Neural cell (in vitro differentiated cells): ENCODE data around the gene MFSD1. TPM values are rescaled to one million over a fixed set of nuclear protein-coding genes. Genes with fewer than 3 reads are reported as not detected.

Source experiments
- H2AFZ ChIP-seq: fragments of 200-600, 300-800 bp; sonication (generic), shearing (Covaris generic); 2 replicates; pipeline ENCODE4 v1.6.0; 2014; ENCODE audit warnings: low read depth, mild to moderate bottlenecking, antibody characterized with exemption, low read length, moderate library complexity
- H3F3A ChIP-seq: fragments of 200-600 bp; shearing (Covaris generic); 2 replicates; pipeline ENCODE4 v1.6.1; 2016; ENCODE audit warnings: mild to moderate bottlenecking, moderate library complexity, mixed read lengths, antibody characterized with exemption, low read length; ENCODE audit not compliant: insufficient read depth, poor library complexity, severe bottlenecking
- H3K27ac ChIP-seq: fragments of 200-600, 300-800 bp; sonication (generic), shearing (Covaris generic); 2 replicates; pipeline ENCODE4 v1.5.1; 2014; ENCODE audit warnings: mild to moderate bottlenecking, low read length, moderate library complexity
- H3K27me3 ChIP-seq: fragments of 300-800, 200-600 bp; sonication (generic), shearing (Covaris generic); 2 replicates; pipeline ENCODE4 v1.6.0; 2014; ENCODE audit warnings: mild to moderate bottlenecking, low read depth, low read length, moderate library complexity; ENCODE audit not compliant: insufficient read depth
- H3K36me3 ChIP-seq: fragments of 300-800, 200-600 bp; sonication (generic), shearing (Covaris generic); 2 replicates; pipeline ENCODE4 v1.5.1; 2014; ENCODE audit warnings: mild to moderate bottlenecking, antibody characterized with exemption, low read length, moderate library complexity; ENCODE audit not compliant: insufficient read depth
- H3K4me2 ChIP-seq: fragments of 300-800, 200-600 bp; sonication (generic), shearing (Covaris generic); 2 replicates; pipeline ENCODE4 v1.6.0; 2014; ENCODE audit warnings: mild to moderate bottlenecking, low read length
- H3K4me3 ChIP-seq: fragments of 300-800, 200-600 bp; sonication (generic), shearing (Covaris generic); 2 replicates; pipeline ENCODE4 v1.5.1; 2014; ENCODE audit warnings: mild to moderate bottlenecking, low read length, moderate library complexity
- H3K79me2 ChIP-seq: fragments of 200-600 bp; shearing (Covaris generic); replicated peaks from 2 replicates; pipeline ENCODE4 v1.6.0; 2014; ENCODE audit warnings: mild to moderate bottlenecking, low read length, moderate library complexity; ENCODE audit not compliant: insufficient read depth
- H3K9ac ChIP-seq: fragments of 300-800, 200-600 bp; sonication (generic), shearing (Covaris generic); 2 replicates; pipeline ENCODE4 v1.6.1; 2016; ENCODE audit warnings: mild to moderate bottlenecking, low read length, mixed read lengths
- H3K9me2 ChIP-seq: fragments of 200-600 bp; shearing (Covaris generic); 2 replicates; pipeline ENCODE4 v1.6.1; 2016; ENCODE audit warnings: mild to moderate bottlenecking, low read length, mixed read lengths; ENCODE audit not compliant: insufficient read depth
- H3K9me3 ChIP-seq: fragments of 200-600, 300-800 bp; sonication (generic), shearing (Covaris generic); 2 replicates; pipeline ENCODE4 v1.6.1; 2016; ENCODE audit warnings: mild to moderate bottlenecking, mixed run types, low read length, moderate library complexity, mixed read lengths
- H4K20me1 ChIP-seq: fragments of 200-600 bp; shearing (Covaris generic); 2 replicates; pipeline ENCODE4 v1.6.1; 2016; ENCODE audit warnings: mild to moderate bottlenecking, mixed run types; ENCODE audit not compliant: insufficient read depth
- EP300 ChIP-seq: fragments of 450-650 bp; conservative IDR thresholded peaks from 2 replicates; pipeline ENCODE4 v1.6.1; 2014; ENCODE audit warnings: antibody characterized with exemption, mild to moderate bottlenecking, moderate library complexity; ENCODE audit not compliant: poor library complexity, severe bottlenecking
- EZH2 ChIP-seq: fragments of 200-600, 300-800 bp; shearing (Covaris generic), sonication (generic); IDR thresholded peaks from 2 replicates; pipeline ENCODE4 v1.6.1; 2014; ENCODE audit warnings: antibody characterized with exemption, low read length, borderline replicate concordance, mild to moderate bottlenecking; ENCODE audit not compliant: insufficient read depth, poor library complexity, severe bottlenecking
- MXI1 ChIP-seq: fragments of 450-650 bp; conservative IDR thresholded peaks from 2 replicates; pipeline ENCODE4 v1.6.1; 2014; ENCODE audit warnings: antibody characterized with exemption, mild to moderate bottlenecking; ENCODE audit not compliant: poor library complexity, severe bottlenecking
- POLR2AphosphoS5 ChIP-seq: IDR thresholded peaks from 2 replicates; pipeline ENCODE4 v1.6.1; 2012
- RAD21 ChIP-seq: fragments of 450-650 bp; conservative IDR thresholded peaks from 2 replicates; pipeline ENCODE4 v1.6.1; 2014; ENCODE audit warnings: antibody characterized with exemption, mild to moderate bottlenecking, moderate library complexity
- SMC3 ChIP-seq: fragments of 450-650 bp; conservative IDR thresholded peaks from 2 replicates; pipeline ENCODE4 v1.6.1; 2014; ENCODE audit warnings: antibody characterized with exemption, mild to moderate bottlenecking, moderate library complexity; ENCODE audit not compliant: poor library complexity
- TAF1 ChIP-seq: IDR thresholded peaks from 2 replicates; pipeline ENCODE4 v1.6.1; 2012; ENCODE audit warnings: low read depth
- polyA plus RNA-seq: library from polyadenylated mRNA; depleted of rRNA; stranded (reverse); fragments of >200 nt; gene quantifications from 2 replicates; pipeline ENCODE4 v1.2.3, GENCODE V29; 2014
- TF ChIP-seq, protein P1 (sequence below): IDR thresholded peaks from 2 replicates; pipeline ENCODE4 v1.6.1; 2012; ENCODE audit warnings: borderline replicate concordance
- TF ChIP-seq, protein P2 (sequence below): fragments of 450-650 bp; IDR thresholded peaks from 2 replicates; pipeline ENCODE4 v1.5.1; 2014; ENCODE audit warnings: antibody characterized with exemption, mild to moderate bottlenecking, moderate library complexity; ENCODE audit not compliant: poor library complexity, severe bottlenecking

The MFSD1 gene
- polyA plus RNA-seq, 1 donor from 2014 or later = 107 TPM

DNA sequence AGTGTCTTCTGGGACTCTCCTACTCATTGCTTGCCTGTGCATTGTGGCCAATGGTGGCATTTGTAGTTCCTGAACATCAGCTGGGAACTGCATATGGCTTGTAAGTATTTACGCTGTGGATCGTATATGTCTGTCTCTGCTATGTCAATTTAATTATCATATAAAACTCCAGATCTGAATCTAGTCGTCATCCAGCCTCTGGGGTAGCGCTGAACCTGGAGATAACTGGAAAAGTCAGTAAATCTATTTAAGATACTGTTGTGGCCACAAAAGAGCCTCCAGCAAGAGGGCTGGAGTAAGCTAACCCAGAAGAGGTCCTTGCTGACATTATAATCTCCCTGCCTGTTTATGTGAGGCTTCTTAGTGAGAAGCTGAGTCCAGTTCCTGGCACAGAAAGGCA, 21.6 kb downstream of the MFSD1 start:
- Histone ChIP-seq H3F3A (no peaks in the 10 kb centered on the region), H4K20me1 (no peaks in the 10 kb centered on the region), H3K27ac (no peak overlapping the region), H3K9me3 (no peaks in the 10 kb centered on the region), H3K4me3 (no peak overlapping the region), H3K9me2 (no peaks in the 10 kb centered on the region), H3K27me3 (no peaks in the 10 kb centered on the region), H3K9ac (no peak overlapping the region), H3K36me3 (no peaks in the 10 kb centered on the region), H3K79me2 (no peaks in the 10 kb centered on the region), H2AFZ (no peak overlapping the region), H3K4me2 (no peak overlapping the region)
- TF ChIP-seq, protein P1, sequence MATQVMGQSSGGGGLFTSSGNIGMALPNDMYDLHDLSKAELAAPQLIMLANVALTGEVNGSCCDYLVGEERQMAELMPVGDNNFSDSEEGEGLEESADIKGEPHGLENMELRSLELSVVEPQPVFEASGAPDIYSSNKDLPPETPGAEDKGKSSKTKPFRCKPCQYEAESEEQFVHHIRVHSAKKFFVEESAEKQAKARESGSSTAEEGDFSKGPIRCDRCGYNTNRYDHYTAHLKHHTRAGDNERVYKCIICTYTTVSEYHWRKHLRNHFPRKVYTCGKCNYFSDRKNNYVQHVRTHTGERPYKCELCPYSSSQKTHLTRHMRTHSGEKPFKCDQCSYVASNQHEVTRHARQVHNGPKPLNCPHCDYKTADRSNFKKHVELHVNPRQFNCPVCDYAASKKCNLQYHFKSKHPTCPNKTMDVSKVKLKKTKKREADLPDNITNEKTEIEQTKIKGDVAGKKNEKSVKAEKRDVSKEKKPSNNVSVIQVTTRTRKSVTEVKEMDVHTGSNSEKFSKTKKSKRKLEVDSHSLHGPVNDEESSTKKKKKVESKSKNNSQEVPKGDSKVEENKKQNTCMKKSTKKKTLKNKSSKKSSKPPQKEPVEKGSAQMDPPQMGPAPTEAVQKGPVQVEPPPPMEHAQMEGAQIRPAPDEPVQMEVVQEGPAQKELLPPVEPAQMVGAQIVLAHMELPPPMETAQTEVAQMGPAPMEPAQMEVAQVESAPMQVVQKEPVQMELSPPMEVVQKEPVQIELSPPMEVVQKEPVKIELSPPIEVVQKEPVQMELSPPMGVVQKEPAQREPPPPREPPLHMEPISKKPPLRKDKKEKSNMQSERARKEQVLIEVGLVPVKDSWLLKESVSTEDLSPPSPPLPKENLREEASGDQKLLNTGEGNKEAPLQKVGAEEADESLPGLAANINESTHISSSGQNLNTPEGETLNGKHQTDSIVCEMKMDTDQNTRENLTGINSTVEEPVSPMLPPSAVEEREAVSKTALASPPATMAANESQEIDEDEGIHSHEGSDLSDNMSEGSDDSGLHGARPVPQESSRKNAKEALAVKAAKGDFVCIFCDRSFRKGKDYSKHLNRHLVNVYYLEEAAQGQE = no peak
- TF ChIP-seq, protein P2, sequence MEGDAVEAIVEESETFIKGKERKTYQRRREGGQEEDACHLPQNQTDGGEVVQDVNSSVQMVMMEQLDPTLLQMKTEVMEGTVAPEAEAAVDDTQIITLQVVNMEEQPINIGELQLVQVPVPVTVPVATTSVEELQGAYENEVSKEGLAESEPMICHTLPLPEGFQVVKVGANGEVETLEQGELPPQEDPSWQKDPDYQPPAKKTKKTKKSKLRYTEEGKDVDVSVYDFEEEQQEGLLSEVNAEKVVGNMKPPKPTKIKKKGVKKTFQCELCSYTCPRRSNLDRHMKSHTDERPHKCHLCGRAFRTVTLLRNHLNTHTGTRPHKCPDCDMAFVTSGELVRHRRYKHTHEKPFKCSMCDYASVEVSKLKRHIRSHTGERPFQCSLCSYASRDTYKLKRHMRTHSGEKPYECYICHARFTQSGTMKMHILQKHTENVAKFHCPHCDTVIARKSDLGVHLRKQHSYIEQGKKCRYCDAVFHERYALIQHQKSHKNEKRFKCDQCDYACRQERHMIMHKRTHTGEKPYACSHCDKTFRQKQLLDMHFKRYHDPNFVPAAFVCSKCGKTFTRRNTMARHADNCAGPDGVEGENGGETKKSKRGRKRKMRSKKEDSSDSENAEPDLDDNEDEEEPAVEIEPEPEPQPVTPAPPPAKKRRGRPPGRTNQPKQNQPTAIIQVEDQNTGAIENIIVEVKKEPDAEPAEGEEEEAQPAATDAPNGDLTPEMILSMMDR = no peak
- TF ChIP-seq RAD21 = no peak
- no peak for TF ChIP-seq POLR2AphosphoS5
- no peak for TF ChIP-seq EZH2
- TF ChIP-seq MXI1 = no peak
- TF ChIP-seq TAF1 = no peak
- TF ChIP-seq EP300 = no peak
- no peak for TF ChIP-seq SMC3

GRCh38 chr3:158827773-158828172, 25.9 kb downstream of the MFSD1 start:
- TF ChIP-seq, protein P2 = no peak
- no peak for TF ChIP-seq EP300
- Histone ChIP-seq H3K9me3 (no peaks in the 10 kb centered on the region), H2AFZ (no peak overlapping the region), H3K9me2 (no peaks in the 10 kb centered on the region), H3K36me3 (no peaks in the 10 kb centered on the region), H3F3A (no peaks in the 10 kb centered on the region), H3K27ac (no peak overlapping the region), H3K9ac (no peak overlapping the region), H3K4me3 (no peak overlapping the region), H4K20me1 (no peaks in the 10 kb centered on the region), H3K27me3 (no peaks in the 10 kb centered on the region), H3K4me2 (no peak overlapping the region), H3K79me2 (no peaks in the 10 kb centered on the region)
